CD4-positive, alpha-beta T cell treated with Interleukin-2 at 100 ng/mL for 4 hours (primary cell): Measurements from ENCODE around the gene ABCA7.
A peak's percentile ranks its signal among the peaks of the same experiment; 100 is the strongest.

Source experiments
- DNase-seq: peaks from one replicate; pipeline ENCODE4 v3.0.0-alpha.2; 2020; ENCODE audit warnings: low spot score

The ABCA7 gene, protein sequence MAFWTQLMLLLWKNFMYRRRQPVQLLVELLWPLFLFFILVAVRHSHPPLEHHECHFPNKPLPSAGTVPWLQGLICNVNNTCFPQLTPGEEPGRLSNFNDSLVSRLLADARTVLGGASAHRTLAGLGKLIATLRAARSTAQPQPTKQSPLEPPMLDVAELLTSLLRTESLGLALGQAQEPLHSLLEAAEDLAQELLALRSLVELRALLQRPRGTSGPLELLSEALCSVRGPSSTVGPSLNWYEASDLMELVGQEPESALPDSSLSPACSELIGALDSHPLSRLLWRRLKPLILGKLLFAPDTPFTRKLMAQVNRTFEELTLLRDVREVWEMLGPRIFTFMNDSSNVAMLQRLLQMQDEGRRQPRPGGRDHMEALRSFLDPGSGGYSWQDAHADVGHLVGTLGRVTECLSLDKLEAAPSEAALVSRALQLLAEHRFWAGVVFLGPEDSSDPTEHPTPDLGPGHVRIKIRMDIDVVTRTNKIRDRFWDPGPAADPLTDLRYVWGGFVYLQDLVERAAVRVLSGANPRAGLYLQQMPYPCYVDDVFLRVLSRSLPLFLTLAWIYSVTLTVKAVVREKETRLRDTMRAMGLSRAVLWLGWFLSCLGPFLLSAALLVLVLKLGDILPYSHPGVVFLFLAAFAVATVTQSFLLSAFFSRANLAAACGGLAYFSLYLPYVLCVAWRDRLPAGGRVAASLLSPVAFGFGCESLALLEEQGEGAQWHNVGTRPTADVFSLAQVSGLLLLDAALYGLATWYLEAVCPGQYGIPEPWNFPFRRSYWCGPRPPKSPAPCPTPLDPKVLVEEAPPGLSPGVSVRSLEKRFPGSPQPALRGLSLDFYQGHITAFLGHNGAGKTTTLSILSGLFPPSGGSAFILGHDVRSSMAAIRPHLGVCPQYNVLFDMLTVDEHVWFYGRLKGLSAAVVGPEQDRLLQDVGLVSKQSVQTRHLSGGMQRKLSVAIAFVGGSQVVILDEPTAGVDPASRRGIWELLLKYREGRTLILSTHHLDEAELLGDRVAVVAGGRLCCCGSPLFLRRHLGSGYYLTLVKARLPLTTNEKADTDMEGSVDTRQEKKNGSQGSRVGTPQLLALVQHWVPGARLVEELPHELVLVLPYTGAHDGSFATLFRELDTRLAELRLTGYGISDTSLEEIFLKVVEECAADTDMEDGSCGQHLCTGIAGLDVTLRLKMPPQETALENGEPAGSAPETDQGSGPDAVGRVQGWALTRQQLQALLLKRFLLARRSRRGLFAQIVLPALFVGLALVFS (N-terminal part only)

DNA sequence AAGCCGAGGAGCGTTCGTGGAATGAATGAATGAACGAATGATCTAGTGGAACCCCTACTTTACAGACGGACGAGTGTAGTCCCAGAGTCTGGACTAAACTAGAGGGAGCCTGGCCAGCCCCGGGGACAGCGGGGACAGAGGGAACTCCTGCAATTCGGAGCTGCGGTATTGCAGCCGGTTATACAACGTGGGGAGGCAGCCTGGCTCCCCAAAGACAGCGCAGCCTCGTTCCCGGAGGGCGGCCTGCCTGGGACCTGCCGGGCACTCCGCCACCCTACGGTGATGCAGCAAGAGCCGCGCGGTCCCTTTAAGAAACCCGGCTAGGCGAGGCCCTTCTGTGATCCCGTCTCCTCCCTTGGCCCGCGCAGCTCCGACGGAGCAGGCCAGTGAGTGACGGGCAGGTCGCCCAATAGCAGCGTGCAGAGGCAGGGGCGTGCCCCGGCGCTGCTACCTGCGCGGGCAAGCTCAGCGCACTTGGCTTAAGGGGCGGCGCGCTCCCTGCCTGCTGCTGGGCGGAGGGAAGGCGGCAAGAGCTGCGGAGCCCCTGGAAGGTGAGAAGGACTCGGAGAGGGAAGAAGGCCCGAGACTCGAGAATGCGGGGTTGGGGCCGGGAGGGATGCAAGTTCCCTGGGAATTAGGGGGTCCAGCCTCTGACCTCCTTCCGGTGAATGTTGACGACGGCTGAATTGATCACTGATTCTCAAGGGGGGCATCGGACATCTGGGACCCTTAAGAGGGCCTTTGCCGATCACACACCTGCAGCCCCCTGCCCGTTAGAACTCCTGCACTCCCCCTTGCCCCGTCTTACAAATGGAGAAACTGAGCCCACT lies at the start of gene ABCA7:
TSS of gene ABCA7 (plus strand) at position 462 of the 830 bp plus-strand sequence. CDS start 1,255 bp downstream, outside the sequence.
- peak; percentile 100 for DNase-seq

- no peak for DNase-seq
These were observed 49.8 kb upstream of the ABCA7 start for GRCh38 chr19:990119-990571.

DNA sequence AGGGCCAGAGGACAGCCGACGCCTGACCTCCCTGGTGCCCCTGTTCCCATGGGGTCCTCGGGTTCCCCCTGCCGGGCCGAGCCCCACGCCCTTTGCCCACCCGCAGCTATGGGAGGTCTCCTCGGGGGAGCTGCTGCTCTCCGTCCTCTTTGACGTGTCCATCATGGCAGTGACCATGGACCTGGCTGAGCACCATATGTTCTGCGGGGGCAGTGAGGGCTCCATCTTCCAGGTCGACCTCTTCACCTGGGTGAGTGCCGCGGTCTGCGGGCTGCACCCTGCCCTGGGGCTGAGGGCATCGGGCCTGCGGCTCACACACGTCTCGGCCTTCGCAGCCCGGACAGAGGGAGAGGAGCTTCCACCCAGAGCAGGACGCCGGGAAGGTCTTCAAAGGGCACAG lies 49.2 kb upstream of the ABCA7 start:
- DNase-seq = no peak

GRCh38 chr19:991174-991931 lies 48.6 kb upstream of the ABCA7 start:
- no peak for DNase-seq

DNA sequence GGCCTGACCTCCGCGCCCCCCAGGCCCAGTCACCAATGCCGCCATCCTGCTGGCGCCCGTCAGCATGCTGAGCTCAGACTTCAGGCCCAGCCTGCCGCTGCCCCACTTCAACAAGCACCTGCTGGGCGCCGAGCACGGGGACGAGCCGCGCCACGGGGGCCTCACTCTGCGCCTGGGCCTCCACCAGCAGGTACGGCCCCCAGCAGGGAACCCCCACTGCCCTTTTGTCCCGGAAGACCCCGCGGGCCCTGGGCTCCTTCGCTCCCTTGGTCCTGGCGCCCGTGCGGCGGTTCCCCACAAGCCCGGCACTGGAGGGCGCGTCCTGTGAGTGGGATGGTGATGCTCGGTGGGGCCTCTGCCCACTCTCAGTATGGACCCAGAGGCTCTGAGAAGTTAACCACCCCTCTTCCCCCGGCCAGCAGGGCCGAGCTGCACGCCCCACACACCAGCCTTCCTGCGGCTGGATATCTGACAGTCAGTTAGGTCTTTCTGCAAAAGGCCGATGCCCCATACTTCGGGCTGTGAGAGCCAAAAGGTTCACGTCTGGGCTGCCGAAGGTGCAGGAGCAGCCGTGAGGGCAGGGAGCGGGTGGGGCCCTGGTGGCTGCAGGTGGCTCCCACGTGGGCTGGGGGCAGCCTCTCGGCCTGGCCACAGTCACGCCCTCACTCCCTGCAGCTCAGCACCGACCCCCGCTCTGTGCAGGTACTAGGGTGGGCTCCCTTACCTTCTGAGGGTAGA lies 47.8 kb upstream of the ABCA7 start:
- DNase-seq = no peak

DNA sequence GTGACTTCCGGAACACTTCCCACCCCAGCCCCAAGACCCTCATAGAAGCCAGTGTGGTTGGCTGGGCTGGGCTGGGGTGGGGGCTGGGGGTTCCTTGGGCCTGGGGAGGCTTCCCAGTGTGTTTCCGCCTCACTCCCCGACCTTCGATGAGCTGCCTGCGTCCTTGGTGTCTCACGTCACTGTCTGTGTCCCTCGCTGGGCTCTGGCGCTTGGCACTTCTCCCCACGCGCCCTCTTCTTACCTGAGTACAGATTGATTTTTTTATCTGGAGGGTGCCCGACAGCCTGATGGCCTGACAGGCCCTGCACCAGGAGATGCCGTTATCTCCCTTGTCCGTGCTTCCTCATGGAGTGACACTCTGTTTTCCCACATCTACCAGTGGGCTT lies 47.2 kb upstream of the ABCA7 start:
- no peak for DNase-seq

GRCh38 chr19:993361-993830 lies 46.5 kb upstream of the ABCA7 start:
- DNase-seq = no peak

GRCh38 chr19:993831-994393 lies 46.0 kb upstream of the ABCA7 start:
- DNase-seq = no peak

DNA sequence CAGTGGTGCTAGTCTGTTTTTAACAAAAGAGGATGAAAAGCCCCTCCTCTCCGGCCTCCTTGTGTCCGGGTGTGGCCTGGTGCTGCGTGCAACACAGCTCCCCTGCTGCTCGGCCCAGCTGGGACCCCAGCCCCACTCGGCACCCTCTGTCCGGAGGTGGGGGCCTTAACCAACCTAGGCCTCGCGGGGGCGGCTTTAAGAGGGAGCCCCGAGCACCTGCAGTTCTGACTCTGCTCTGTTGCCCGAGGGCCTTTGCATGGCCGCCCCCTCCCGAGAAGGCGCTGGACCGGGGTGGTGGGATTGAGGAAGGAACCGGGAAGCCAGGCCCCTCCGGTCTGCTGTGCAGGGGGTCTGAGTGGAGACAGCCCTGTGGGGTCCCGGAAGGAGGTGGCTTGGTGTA lies 45.4 kb upstream of the ABCA7 start:
- DNase-seq = no peak

DNA sequence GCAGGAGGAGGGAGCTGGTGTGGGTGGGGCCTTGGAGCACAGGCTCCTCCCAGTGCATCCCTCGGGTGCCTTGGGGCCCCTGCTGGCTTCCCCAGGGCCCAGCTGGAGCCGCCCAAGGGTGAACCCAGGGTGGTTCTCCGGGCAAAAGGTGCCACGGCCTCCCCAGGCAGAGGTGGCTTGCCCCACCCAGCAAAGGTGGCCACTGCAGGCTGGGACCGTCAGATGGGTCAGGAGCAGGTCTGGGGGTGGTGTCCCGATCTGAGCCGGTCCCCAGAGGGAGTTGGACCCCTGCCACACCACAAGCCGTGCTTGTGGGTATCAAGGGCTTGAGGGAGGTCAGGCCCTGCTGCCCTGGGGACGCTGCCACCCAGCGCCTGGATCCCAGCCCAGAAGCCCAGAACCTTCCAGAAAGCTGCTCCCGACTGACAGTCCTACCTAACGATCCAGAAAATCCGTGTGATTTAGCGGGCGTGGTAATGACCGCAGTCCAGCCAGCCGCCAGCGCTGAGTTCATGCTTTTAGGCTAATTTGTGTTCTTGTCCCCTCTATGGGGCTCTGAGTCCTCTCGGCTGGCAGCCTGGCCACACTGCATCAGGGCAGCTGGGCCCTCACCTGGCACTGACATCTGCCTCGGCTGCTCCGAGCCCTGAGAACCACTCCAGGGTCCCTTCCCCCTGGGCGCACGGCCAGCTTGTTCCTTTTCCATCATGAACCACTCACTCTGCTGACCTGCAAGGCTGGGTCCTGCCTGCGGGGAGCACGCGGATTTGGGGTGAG lies 44.7 kb upstream of the ABCA7 start:
- DNase-seq = no peak

DNA sequence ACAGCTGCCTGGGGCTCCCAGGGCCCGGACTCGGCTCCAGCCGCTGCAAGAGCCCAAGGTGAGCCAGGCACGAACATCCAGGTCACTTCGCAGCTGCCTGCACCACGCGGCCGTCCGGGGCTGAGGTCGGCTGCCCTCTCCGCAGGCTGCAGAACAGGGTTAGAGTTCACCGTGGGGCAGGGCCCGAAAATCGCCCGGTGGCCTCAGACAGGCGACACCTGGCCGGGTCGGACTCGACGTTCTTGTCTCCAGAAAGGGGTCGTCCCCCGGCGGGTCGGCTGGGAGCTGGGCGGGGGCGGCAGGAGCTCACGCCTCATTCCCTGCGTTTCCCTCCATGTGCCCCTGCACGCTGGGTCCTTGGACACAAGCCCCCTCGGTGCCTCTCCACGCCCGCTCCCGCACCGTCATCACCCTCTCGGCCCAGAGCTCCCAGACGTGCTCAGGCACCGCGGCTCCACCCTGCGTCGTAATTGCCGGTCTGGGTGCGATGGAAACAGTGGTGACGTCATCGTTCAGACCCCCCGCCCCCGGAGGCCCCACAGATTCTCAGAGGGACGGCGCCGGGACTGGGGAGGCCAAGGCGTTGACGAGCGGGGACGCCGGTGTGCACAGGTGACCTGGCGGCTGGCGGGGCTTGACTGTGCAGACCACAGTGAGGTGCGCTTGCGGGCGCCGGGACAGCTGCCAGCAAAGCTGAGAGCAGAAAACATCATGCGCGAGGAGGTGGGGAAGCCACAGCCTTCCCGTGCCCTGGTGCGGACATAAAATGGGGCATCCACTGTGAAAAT lies 43.7 kb upstream of the ABCA7 start:
- peak; percentile 71 for DNase-seq

DNA sequence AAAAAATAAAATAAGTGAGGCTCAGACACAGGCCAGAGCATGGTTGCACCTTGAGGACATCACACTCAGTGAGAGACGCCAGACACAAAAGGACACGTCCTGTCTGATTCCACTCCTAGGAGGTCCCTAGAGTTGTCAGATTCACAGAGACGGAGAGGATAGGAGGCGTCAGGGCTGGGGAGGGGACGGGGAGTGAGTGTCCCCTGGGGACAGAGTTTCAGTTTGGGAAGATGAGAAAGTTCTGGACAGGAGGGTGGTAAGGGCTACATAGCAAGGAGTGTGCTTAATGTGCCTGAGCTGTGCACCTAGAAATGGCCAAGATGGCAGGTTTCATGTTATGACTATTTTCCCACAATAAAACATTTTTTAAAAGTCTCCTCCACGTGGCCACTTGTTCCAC lies 41.8 kb upstream of the ABCA7 start:
- no peak for DNase-seq

DNA sequence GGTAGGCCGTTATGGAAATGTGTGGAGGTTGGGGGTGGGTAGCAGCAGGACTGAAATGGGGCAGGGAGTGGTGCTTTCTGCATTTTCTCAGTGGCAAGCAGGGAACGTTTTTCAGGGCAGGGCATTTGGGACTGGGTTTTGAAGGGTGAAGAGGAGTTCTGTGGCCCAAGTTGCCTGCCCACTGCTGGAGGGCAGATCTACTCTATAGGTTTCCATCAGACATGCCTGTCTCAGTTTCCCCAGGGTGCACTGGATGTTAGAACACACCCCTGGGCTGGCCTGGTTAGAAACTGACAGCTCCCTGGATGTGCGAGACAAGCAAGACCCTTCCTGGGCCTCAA lies 40.6 kb upstream of the ABCA7 start:
- no peak for DNase-seq

GRCh38 chr19:1000095-1000494 lies 39.8 kb upstream of the ABCA7 start, which contains the start of gene GRIN3B:
GRIN3B (plus strand) TSS chr19:1000419; CDS start chr19:1000438, 19 bp downstream.
- peak; percentile 59 for DNase-seq

DNA sequence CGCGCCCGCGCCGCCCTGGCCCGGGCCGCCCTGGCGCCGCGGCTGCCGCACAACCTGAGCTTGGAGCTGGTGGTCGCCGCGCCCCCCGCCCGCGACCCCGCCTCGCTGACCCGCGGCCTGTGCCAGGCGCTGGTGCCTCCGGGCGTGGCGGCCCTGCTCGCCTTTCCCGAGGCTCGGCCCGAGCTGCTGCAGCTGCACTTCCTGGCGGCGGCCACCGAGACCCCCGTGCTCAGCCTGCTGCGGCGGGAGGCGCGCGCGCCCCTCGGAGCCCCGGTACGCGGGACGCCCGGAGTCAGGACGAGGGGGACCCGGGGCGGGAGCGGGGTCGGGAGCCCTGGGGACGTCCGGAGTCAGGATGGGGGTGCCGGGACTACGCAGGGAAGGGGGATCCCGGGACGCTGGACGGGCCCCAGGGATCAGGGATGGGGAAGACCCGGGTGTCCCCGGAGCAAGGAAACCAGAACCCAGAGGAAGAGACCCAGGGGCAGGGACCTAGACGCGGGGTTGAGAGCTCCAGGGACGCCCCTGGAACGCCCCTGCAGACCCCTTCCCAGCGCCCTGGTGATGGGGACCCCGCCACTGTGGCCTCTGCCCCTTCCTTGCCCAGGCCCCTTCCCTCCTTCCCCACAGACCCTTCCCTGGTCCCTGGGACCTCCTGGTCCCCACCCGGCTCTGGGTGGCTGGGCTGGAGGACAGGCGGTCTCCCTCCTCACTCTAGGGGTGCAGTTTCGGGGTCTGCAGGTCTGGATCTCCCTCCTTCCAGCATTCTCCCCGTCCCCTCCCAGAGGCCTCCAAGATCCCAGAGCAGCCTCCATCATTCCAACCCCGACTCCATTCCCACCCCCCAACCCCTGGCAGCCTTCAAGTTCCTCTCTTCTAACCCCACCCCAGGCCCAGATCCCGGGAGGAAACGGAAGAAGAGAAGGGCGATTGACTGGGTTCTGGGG lies 39.0 kb upstream of the ABCA7 start:
- DNase-seq = no peak

DNA sequence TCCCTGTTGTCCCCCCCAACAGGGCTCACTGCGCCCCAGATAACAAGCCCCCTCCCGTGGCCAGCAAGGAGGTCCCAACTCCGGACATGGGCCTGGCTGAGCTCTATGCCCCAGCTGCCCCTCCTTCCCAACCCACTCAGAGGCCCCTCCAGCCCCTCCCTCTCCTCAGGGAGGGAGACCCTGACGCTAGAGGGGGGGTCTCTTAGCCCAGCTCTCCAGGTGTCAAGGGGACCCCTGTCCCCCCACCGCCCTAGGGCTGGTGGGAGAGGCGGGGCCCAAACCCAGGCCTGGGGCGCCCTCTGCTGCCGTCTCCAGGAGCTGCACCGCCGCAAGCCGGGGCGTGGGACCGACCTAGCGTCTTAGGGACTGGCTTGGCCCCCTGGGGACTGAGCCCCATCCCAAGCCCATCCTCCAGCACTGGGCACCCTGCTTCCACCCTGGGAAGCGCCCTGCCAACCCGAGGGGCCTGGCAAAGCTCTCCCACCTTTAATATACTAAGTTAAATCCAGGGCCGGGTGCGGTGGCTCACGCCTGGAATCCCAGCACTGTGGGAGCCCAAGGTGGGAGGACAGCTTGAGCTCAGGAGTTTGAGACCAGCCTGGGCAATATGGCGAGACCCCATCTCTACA lies 38.3 kb upstream of the ABCA7 start:
- DNase-seq = peak; percentile 71
